Ovary (tissue), 3 donors: Measurements from ENCODE around the gene HSPBP1.

Source experiments
- CTCF ChIP-seq, 3 donors: fragments of 450-650 bp in 2 of 3; fragments of 200-600 bp in 1 of 3; IDR thresholded peaks; one replicate each; pipeline versions ENCODE4 v1.5.1 to v1.8.0; 2016 to 2022; ENCODE audit warnings: antibody characterized with exemption in 3 of 3, mild to moderate bottlenecking in 1 of 3
- POLR2A ChIP-seq: fragments of 450-650 bp; IDR thresholded peaks from one replicate; pipeline ENCODE4 v1.6.1; 2017; ENCODE audit warnings: antibody characterized with exemption, mild to moderate bottlenecking, moderate library complexity
- donor health status: DM: no; HTN: no; CAD: no.

GRCh38 chr19:55241143-55241934 lies 38.6 kb downstream of the HSPBP1 start:
- no peak for TF ChIP-seq POLR2A
- no peak for TF ChIP-seq CTCF (IDR thresholded peaks at IDR 0.05)
